T follicular helper cell (primary cell): Measurements from ENCODE around the gene MGAT4A.
"Not testable (repeated sequence)": the region's sequence is repeated elsewhere in the genome, so short reads cannot be mapped to it uniquely, and the experiment has no call there.

Source experiments
- DNase-seq: peaks from one replicate; pipeline ENCODE4 v3.0.0-alpha.2; 2020; ENCODE audit warnings: low read depth

Gene MGAT4A

GRCh38 chr2:98702858-98703620, 27.9 kb downstream of the MGAT4A start:
- no peak for DNase-seq

GRCh38 chr2:98702127-98702802, 28.7 kb downstream of the MGAT4A start:
- no peak for DNase-seq

GRCh38 chr2:98701230-98701629, 29.7 kb downstream of the MGAT4A start:
- DNase-seq, result no peak

- no peak for DNase-seq
These were observed 32.0 kb downstream of the MGAT4A start for GRCh38 chr2:98698896-98699295.

GRCh38 chr2:98697651-98698337, 33.1 kb downstream of the MGAT4A start:
- no peak for DNase-seq

- DNase-seq, result no peak
These were observed 34.7 kb downstream of the MGAT4A start for GRCh38 chr2:98696200-98696599.

GRCh38 chr2:98695255-98695654, 35.7 kb downstream of the MGAT4A start:
- no peak for DNase-seq

GRCh38 chr2:98693477-98693876, 37.5 kb downstream of the MGAT4A start:
- no peak for DNase-seq

- DNase-seq, result no peak
These were observed 38.6 kb downstream of the MGAT4A start for GRCh38 chr2:98692090-98693054.

GRCh38 chr2:98691303-98691702, 39.6 kb downstream of the MGAT4A start:
- no peak for DNase-seq

GRCh38 chr2:98685930-98686887, 44.7 kb downstream of the MGAT4A start:
- no peak for DNase-seq

- DNase-seq, result no peak
These were observed 47.2 kb downstream of the MGAT4A start for GRCh38 chr2:98683728-98684127.

GRCh38 chr2:98676742-98677141, 54.2 kb downstream of the MGAT4A start:
- DNase-seq, result no peak

- no peak for DNase-seq
These were observed 56.5 kb downstream of the MGAT4A start for GRCh38 chr2:98674233-98674964.

GRCh38 chr2:98669675-98670074, 61.3 kb downstream of the MGAT4A start:
- DNase-seq, result no peak

- DNase-seq, result no peak
These were observed 65.3 kb downstream of the MGAT4A start for GRCh38 chr2:98665677-98666076.

GRCh38 chr2:98664323-98664722, 66.6 kb downstream of the MGAT4A start:
- DNase-seq, result peak; percentile 36

- DNase-seq, result no peak
These were observed 67.3 kb downstream of the MGAT4A start for GRCh38 chr2:98663511-98664090.

GRCh38 chr2:98659491-98659840, 71.5 kb downstream of the MGAT4A start:
- DNase-seq, result not testable (repeated sequence)
